Measurements from ENCODE around the gene KLK12.

GRCh38 chr19:51071095-51071405, 36.2 kb upstream of the KLK12 start:
- no peak for TF ChIP-seq POLR2A (IDR thresholded peaks at IDR 0.05)
- TF ChIP-seq CTCF (IDR thresholded peaks at IDR 0.05), result no peak
